ENCODE results near the gene MORF4L1.
"Not testable (repeated sequence)": the region's sequence is repeated elsewhere in the genome, so short reads cannot be mapped to it uniquely, and the experiment has no call there.

MORF4L1 gene

DNA sequence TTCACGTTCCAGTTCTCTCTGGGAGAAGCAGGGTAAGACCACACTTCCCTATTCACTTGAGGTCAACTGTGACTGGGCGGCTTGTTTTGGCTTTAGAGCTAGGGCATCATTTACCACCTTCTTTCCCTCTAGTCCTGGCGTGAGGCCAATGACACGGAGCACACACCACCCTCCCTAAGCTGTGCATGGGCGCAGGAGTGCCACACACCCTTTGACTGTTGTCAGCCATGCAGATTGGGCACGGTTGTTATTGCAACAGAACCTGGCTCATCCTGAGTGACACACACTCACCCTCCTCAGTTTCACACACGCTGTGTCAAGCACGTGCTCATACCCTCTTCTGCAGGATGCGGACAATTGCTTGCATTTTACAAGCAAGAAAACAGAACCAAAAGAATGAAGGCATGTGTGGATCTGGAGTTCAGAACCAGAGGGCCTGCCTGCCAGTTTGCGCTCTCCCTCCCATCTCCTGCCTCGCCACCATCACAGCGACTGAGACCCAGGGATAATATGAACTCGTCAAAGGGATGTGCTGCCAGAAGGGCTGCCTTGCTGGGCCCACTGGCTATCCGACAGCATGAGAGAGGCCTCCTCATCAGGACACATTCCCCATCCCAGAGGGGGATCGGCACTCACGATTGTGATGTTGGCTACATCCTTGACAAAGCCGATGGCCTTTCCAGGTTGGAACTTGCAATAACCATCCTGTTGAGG lies 54.5 kb downstream of the MORF4L1 start:
- DNase-seq (ENCODE audit: low spot score): no peak

DNA sequence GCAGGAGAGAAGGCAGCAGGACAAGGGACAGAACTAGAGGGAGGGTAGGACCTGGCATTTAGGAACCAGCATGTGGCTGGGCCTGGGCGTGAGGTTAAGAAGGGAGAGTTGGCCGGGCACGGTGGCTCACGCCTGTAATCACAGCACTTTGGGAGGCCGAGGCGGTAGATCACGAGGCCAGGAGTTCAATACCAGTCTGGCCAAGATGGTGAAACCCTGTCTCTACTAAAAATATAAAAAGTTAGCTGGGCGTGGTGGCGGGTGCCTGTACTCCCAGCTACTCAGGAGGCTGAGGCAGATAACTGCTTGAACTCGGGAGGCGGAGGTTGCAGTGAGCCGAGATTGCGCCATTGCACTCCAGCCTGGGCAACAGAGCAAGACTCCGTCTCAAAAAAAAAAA lies 55.5 kb downstream of the MORF4L1 start:
- DNase-seq (ENCODE audit: low spot score): not testable (repeated sequence)

DNA sequence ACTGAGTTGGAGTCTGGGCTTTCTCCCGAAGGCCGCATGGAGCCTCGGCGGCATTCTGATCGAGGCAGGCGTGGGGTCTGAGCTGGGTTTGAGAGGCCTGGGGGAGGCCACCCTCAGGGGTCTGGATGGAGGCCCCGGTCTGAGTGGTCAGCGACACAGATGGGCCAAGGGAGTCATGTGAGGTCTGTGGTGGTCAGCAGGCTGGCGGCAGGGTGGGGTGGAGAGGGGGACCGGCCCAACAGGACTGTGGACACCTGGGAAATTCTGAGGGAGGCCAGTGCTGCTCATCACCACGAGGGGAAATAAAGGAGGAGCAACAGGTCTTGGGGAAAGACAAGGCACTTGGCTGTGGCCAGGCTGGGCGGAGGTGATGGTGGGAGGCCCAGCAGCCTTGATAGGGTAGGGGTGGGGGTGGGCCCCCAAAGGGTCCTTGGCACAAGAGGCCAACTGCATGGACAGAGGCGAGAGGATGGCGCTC lies 56.0 kb downstream of the MORF4L1 start:
- DNase-seq (ENCODE audit: low spot score): no peak

DNA sequence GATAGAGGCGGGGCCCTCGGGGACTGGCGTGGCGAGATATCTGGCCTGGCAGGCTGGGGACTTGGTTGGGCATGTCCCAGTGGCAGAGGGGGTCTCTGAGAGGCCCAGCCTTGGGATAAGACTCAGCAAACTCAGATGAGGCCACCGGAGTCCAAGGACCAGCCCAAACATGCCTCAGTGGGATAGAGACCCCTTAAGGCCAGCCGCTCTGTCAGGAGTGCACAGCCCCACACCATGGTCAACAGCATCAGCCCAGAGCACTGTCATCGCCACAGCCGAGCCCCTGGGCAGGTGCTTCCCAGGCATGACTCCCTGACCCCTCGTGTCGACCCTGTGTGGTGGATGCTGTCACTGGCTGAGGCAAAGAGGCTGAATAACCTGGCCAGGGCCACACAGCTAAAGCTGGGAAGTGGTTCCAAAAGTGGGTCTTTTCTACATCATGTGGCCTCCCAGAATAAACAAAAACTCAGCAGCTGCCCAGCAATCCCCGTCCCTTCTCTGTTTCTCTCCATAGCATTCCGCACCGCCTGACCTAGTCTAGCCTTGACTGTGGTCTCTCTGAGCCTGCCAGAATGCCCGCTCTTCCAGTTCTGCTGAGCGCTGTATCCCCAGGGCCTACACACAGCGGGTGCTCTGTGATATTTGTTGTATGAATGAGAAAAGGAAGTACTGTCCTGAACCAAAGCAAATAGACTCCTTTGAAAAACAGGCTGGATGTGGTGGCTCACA lies 57.0 kb downstream of the MORF4L1 start:
- no peak for DNase-seq (ENCODE audit: low spot score)

DNA sequence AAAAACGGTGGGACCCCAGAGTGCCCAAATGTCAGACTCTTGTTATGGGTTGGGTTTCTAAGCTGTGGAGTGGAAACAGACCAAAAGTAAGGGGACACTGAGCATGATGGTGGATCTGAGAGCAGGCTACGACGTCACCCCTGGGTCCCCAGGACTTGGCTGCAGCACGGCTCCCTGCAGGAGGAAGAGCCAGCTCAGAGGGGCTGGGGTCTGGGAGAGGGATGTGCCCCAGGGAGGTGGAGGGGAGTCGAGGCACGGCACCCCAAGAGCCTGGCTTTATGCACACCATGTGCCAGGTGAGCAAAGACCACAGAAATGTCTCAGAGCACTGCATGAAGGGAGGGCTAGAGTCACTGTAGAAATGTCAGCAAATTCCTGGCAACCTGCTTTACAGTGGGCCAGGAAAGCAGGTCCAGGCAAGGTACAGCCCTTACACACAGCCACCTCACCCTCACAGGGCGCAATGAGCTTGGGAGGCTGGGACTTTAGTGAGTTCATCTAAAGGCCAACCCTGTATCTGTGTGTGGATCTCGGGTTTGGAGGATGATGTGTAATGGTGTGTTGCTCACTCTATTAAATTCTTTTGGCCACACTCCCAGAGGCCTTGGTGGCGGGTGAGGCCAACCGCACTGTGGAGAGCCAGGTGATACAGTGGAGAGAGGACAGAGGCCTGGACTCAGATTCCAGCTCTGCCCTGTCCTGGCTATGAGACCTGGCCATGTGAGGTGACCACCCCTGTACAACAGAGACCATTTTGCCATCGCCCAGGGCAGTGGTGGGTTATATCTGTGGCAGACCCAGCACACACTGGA lies 58.1 kb downstream of the MORF4L1 start:
- no peak for DNase-seq (ENCODE audit: low spot score)

DNA sequence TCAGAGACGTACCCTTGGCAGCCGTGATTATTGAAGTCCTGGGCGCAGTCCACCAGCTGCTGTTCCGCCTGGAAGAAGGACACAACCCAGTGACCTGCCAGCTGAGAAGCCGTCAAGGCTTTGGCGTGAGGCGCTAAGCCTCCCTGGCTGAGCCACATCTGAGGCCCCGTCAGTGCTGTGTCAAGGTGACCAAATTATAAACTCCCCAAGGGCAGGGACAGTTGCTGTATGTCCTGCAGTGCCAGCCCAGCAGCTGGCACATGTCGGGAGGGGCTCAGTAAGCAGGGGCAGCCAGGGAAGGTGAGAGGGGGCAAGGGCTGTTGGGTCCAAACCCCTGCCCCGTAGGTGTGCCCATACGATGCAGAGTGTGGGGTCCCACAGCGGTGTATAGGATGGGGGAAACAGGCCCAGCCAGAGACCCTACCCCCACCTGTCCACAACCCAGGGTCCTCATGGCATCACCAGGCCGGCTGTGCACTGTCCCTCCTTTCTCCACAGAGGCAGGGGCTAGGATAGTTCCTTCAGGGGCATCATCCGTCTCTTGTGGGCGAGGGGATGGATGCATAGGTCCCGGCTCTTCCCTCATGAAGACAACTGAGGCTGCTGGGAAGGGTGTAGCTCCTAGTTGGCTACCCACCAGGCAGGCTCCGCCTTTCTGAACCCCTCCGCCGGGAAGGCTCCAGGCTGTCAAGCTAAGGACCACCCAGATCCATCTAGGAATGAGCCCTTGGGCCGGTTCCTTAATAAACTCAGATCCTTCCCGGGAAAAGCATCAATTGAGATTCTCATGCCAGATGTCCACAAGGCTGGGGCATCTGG lies 59.0 kb downstream of the MORF4L1 start:
- DNase-seq (ENCODE audit: low spot score): no peak

DNA sequence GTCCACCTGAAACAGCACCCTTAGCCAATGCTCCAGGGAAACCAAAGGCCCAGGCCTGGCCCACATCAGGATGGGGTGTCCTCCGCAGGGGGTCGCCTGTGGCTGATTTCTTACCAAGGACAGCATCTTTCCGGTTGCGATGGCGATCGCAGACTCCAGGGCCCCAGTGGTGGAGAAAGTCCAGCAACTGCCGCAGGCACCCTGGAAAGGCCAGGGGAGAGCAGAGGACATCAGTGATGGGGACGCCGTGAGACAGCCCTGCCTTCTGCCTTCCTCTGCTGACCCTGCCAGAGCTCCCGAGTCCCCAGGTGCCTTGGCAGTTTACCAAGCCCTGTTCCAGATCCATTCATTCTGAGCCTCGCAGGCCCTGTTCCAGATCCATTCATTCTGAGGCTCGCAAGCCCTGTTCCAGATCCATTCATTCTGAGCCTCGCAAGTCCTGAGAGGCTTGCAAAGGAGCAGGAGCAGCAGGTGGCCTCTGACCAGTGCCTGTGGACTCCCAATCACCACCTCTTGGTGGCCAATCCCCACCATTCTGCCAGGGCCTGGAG lies 59.6 kb downstream of the MORF4L1 start:
- DNase-seq (ENCODE audit: low spot score): no peak

DNA sequence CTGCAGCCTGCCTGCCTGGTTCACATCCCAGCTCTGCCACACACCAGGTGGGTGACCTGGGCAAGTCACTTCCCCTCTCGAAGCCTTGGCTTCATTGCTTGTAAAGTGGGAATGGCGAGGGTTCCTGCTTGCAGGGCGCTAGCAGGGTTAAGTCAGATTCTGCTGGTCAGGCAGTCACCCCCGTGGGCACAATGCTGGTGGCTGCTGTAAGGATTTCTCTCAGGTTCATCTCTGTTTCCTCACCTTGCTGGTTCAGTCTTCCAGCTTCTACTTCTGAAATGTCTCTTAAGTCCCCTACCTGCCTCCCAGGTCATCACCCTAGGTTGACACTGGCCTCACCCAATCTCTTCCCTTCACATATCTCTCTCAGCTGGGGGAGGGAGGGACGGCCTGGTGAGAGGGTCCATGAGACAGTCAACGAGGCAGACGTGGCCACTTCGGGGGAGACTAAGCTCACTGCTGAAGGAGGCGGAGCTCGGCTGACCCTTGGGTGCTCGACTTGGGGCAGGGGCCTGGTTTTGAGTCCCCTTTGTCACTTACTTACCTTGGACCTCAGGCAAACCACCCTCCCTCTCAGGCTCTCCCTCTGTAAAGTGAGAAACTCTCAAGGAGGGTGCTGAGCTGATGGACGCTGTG lies 60.6 kb downstream of the MORF4L1 start:
- DNase-seq (ENCODE audit: low spot score): no peak

DNA sequence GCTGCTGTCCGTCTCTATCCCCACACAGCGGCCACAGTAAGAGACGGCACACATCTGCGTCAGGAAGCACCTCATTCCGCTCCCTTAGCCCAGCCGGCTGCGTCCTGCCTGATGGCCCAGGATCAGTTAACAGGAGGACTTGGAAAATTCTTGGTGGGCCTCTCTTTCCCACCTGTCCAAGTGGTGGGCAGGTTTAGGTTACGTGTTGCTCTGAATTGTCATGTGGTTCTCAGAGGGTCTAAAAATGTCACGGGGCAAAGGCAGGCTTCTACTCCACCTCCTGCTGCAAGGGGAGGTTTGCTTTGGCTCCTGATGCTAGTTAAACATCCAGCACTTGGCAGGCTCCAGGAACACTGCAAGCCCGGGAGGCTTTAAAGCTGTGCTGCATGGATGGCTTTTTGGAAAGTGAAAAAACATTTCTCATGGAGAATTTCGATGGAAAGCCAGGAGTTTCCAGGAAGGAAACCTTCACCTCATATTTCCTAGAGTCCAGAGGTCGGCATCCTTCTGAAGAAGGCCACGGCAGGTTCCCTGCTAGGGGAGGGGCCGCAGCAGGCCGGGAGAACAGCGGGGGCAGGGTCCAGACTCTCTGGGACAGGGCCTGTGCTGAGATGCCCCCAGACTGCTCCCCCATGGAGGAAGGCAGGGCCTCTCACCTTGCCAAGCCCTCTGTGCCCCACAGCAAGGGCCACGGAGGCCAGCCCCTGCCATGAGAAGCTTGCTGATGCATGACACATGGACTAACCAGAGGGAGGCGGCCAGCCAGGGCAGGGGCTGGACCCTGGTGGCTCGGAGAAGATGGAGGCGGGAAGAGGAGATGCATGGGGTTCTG lies 61.3 kb downstream of the MORF4L1 start:
- DNase-seq (ENCODE audit: low spot score): no peak

DNA sequence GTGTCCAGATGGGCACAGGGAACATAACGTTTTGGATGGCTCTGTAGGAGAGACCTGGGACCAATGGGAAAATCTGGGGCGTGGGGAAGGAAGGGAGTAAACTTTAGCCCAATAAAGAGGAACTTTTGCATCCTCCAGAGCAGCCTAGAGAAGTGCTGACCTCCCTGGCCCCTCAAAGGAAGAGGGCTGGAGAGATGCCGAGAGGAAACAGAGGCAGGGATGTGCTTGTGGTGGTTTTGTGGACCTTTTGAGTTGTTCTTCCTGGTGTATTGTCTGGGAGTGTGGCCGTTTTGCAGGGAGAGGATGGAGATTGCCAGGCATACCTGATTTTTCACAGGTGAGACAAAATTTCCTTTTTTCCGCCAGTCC lies 61.9 kb downstream of the MORF4L1 start:
- DNase-seq (ENCODE audit: low spot score): no peak

DNA sequence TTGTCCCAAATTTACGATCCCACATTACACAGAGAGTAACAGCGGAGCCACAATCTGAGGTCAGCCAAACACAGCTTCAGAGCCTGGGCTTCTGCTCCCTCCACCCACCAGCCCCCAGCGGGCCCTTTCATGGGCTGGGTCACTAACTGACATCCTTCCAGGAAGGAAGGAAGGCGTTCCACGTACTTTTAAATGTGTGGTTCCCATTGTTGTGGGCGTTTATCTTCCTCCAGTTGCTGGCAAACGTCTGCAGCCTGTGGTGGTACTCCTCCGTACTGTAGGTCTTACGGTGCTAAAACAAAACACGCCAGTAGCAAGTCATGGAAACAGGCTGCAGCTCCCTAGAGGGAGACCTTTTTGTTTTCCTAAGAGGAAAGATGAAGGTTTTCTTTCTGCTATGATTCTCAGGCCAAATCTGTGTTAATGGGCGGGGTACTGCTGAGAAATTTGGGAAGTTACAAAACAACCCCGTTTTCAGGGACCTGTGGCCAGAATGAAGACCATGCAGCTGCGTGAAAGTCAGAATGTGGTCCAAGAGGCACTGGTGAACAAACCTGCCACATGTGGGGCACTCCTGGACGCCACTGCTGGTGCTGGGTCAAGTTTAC lies 64.5 kb downstream of the MORF4L1 start:
- peak; percentile 26 for DNase-seq (ENCODE audit: low spot score)

DNA sequence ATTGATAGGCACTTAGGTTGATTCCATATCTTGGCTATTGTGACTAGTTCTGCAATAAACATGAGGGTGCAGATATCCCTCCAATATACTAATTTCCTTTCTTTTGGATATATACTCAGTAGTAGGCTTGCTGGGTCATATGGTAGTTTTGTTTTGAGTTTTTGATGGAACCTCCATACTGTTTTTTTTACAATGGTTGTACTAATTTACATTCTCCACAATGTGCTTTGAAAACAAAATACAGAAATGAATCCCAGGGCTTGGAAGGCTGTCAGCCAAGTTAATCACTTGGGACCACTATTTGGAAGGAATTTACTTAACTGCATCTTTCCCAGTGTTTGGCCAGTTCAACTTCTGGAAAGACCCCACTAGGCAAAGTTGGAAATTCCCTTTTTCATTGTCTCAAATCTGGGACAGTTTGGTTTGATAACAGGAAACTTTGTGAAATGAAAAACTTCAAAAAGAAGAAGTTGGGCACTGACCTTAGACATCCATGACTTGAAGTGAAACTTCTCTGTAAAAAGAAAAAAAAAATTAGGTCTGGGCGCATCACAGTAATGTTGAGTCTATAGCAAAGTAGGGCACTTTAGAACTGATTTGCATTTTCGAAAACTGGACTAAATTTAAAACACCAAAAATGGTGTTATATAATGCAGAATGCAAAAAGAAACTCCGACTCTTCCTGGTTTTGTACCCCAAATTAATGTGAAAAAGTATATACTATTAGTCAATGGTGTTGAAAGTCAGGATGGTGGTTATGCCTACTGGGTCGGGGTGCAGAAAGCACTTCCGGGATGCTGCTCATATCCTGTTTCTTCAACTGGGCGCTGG lies 66.2 kb downstream of the MORF4L1 start:
- DNase-seq (ENCODE audit: low spot score): peak; percentile 58

DNA sequence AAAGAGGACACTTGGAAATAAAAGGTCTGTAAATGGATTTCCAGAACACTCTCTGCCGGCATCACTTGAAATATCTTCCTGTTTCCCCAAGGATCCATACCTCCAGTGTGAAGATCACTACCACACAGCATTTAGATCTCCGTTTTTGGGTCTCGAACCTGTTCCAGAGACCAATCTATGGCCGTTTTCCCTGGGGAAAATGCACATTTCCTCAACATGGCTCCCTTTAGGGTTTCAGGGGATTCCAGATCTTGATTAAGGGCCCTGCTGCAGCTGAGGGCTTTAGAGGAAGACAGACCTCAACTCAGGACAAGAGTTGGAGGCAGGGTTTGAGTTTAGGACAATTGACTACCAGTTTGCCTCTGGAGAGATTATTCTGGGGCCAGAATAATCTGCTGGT lies 70.1 kb downstream of the MORF4L1 start:
- DNase-seq (ENCODE audit: low spot score): no peak

DNA sequence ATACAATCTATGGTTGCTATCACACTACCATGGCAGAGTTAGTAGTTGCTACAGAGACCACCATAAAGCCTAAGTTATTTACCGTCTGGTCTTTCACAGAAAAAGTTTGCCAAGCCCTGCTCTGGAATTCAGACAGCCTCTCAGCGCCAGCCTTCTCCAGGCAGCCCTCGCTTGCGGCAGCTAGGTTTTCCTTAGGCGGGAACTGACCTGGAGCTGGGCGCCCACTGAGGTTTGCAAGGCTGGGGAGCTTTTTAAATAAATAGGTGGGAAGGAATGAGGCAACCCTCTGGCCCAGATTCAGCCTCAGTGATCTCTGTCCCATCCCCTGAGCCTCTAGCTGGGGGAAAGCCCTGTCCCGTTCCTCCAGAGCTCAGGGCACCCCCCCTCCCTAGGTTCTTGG lies 71.0 kb downstream of the MORF4L1 start:
- DNase-seq (ENCODE audit: low spot score): no peak

DNA sequence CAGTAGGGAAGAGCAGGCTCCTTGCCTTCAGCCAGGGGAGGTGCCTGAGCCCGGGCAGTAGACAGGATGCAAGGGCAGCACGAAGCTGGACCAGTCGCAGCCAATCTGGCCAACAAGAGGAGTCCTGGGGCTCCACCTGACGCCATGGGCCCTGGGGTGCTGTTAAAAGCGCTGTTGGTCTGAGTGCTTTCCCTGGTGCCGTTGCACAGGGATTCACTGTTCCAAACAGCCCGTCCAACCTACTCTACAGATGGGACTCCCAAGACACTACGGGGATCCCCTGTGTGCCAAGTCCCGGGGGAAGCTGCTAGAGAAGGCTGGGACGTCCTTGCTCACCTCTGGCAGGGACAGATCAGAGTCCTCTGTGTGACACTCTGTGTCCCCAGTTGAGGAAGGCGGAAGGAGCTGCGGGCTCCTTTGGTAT lies 71.5 kb downstream of the MORF4L1 start:
- DNase-seq (ENCODE audit: low spot score): no peak

DNA sequence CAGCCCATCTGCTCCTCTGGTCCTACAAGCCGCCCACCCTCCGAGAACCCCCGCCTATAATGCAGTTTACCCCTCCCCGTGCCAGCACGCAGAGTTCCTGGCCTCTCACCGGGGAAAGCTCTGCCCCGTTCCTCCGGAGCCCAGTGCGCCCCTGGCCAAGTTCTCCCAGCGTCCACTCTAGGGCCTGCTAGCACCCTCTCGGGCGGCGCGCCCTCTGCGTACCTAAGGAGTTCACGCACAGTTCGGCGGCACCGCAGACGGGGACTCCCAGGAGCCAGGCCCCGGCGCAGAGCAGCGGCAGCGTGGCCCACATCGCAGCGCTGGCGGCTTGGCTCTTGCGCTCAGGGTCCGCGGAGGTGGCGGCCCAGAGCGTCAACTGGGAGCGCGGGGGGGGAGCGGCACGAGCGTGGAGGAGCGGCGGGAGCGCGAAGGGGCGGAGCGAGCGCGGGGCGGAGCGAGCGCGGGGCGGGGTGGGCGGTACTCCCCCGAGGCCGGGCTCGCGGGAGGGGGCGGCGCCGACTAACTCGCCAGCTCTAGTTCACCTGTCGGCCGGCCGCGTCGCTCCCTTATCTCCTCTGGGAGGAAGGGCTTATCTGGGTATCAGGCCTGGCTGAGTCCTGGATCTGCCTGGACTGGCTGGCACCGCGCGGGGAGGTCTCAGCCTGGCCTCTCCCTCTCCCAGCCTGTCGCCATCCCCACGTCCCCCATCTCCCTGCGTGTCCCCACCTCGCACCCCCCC lies 72.1 kb downstream of the MORF4L1 start, which contains the start of gene CTSH:
CTSH (minus strand) TSS at position 378 of the 739 bp plus-strand sequence; CDS start at position 313, 65 bp downstream.
- DNase-seq (ENCODE audit: low spot score): peak; percentile 78

DNA sequence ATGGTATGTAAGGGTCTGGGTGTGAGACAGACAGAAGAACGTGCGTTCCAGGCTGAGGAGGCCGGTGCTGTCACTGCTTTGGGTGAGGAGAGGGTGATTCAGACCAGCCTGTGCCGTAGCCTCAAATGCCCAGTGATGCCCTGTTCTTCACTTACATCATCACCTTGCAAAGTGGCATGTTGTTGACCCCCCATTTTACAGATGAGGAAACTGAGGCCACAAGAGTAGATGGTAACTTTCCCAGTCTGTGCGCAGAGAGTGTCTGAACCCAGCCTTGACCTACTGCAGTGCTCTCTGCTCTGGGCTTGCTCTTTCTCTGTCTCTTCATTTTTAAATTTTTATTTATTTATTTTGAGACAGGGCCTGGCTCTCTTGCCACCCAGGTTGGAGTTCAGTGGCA lies 73.8 kb downstream of the MORF4L1 start:
- no peak for DNase-seq (ENCODE audit: low spot score)

DNA sequence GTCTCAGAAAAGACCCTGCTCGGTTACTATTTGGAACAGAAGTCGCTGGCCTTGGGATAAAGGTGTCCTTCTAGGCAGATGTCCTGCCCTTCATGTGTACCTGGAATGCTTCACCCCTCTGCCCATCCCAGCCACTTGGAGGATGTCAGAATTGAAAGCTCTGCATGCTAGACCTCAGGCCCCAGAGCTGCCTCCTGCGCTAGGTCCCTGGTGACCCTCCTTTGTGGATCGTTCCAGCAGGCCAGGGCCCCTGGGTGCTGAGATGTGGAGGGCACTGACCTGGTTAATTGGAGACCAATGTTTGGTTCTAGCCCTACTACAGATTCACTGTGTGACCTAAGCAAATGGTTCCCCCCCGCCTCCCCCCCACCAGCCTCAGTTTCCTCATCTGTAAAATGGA lies 74.8 kb downstream of the MORF4L1 start:
- DNase-seq (ENCODE audit: low spot score): no peak

All from CD4-positive, alpha-beta T cell treated with Interleukin-15 for 4 hours (primary cell).